K562 (cell line): ENCODE results near the gene RAD54L. TPM values are rescaled to one million over a fixed set of nuclear protein-coding genes. Genes with fewer than 3 reads are reported as not detected.
A peak's percentile ranks its signal among the peaks of the same experiment; 100 is the strongest.

Experiments
- CBFA2T3 ChIP-seq: fragments of 450-650 bp; IDR thresholded peaks from 2 replicates; pipeline ENCODE4 v1.6.1; 2017
- CHAMP1 ChIP-seq: fragments of 450-650 bp; IDR thresholded peaks from 2 replicates; pipeline ENCODE4 v1.6.1; 2016; ENCODE audit warnings: mild to moderate bottlenecking
- CTCF ChIP-seq, 3 experiments: IDR thresholded peaks in 2 of 3; conservative IDR thresholded peaks in 1 of 3; 2 replicates each; pipeline ENCODE4 v1.5.1; 2011 to 2012; ENCODE audit warnings: low read length in 3 of 3, mild to moderate bottlenecking in 3 of 3, control low read depth in 2 of 3, improper control_type of control experiment in 1 of 3, inconsistent platforms in 1 of 3, low read depth in 1 of 3, mixed read lengths in 1 of 3, moderate library complexity in 1 of 3; ENCODE audit not compliant: insufficient read depth in 2 of 3
- ELK3 ChIP-seq: fragments of 450-650 bp; formaldehyde crosslinking; IDR thresholded peaks from 2 replicates; pipeline ENCODE4 v1.4.0; 2020; ENCODE audit warnings: mild to moderate bottlenecking
- FOXA3 ChIP-seq, 2 experiments: fragments of 450-650 bp in 1 of 2; sonication (generic) in 1 of 2; formaldehyde crosslinking; IDR thresholded peaks in 1 of 2; conservative IDR thresholded peaks in 1 of 2; 2 replicates each; pipeline versions ENCODE4 v1.4.0 to v1.8.0; 2020 to 2022; ENCODE audit warnings: mild to moderate bottlenecking in 2 of 2, missing genetic modification reagents in 1 of 2
- ILF3 ChIP-seq: fragments of 450-650 bp; IDR thresholded peaks from 2 replicates; pipeline ENCODE4 v1.6.1; 2018; ENCODE audit warnings: antibody characterized with exemption, mild to moderate bottlenecking, moderate library complexity, borderline replicate concordance
- JUNB ChIP-seq: fragments of 450-650 bp; formaldehyde crosslinking; conservative IDR thresholded peaks from 2 replicates; pipeline ENCODE4 v1.4.0; 2020; ENCODE audit warnings: mild to moderate bottlenecking
- SFPQ ChIP-seq: fragments of 200-400 bp; formaldehyde crosslinking; IDR thresholded peaks from 2 replicates; pipeline ENCODE4 v1.6.1; 2017; ENCODE audit warnings: mild to moderate bottlenecking, low read depth, low read length, moderate library complexity
- SMARCE1 ChIP-seq: fragments of 450-650 bp; IDR thresholded peaks from 2 replicates; pipeline ENCODE4 v1.7.1; 2016; ENCODE audit warnings: mild to moderate bottlenecking
- SREBF2 ChIP-seq: sonication (generic); formaldehyde crosslinking; IDR thresholded peaks from 2 replicates; pipeline ENCODE4 v1.4.0; 2020; ENCODE audit warnings: mild to moderate bottlenecking, missing genetic modification reagents
- USF1 ChIP-seq: sonication (generic); formaldehyde crosslinking; IDR thresholded peaks from 2 replicates; pipeline ENCODE4 v1.9.0; 2022; ENCODE audit warnings: mild to moderate bottlenecking, missing genetic modification reagents
- ZBTB8A ChIP-seq: fragments of 450-650 bp; IDR thresholded peaks from 2 replicates; pipeline ENCODE4 v1.6.1; 2018; ENCODE audit warnings: mild to moderate bottlenecking, moderate library complexity; ENCODE audit not compliant: partially characterized antibody
- ZNF583 ChIP-seq: fragments of 250-450 bp; sonication (Bioruptor Pico); IDR thresholded peaks from 2 replicates; pipeline ENCODE4 v1.4.0; 2020
- polyA plus RNA-seq, 8 experiments: library from polyadenylated mRNA; depleted of rRNA in 4 of 8; stranded (reverse) in 5 of 8; unstranded in 3 of 8; fragments of >200 nt; fragmentation: Nextera tagmentation in 2 of 8; fragmentation: Illumina TruSeq in 1 of 8; extraction: Ambion mirVana in 2 of 8; extraction: Trizol in 1 of 8; gene quantifications; 2 replicates each; pipeline versions ENCODE4 v1.2.1 to v1.2.3, GENCODE V29; 2011 to 2014; ENCODE audit warnings: inconsistent platforms in 1 of 8, missing spikeins in 1 of 8
- total RNA-seq, 7 experiments: library from RNA; depleted of rRNA in 6 of 7; stranded (reverse); fragments of >200 nt in 6 of 7; fragmentation: Illumina TruSeq in 2 of 7; extraction: Trizol in 2 of 7; gene quantifications; 2 replicates each; pipeline versions ENCODE4 v1.2.1 to v1.2.3, GENCODE V29; 2011 to 2021; ENCODE audit warnings: low replicate concordance in 1 of 7

Gene RAD54L
- total and polyA plus RNA-seq, 9 of the 15 experiments (the other 6 are each of a cell fraction or from before 2014, with no cell fraction given) = 17.9 to 92.3 (median 37.5) TPM

- TF ChIP-seq CHAMP1 = no peak
- peak; percentile 44; the same call in 1 of the 2 replicates for TF ChIP-seq SMARCE1
- peak; percentile 48 to 67 (median 63); a peak in 5 of 6 replicates for TF ChIP-seq CTCF (IDR thresholded peaks at IDR 0.05 in 2 of 3, conservative IDR thresholded peaks at IDR 0.05 in 1 of 3; ENCODE audit: insufficient read depth in 2 of 3, low read depth in 1 of 3, low read length in 3 of 3)
- TF ChIP-seq ILF3 = no peak
- no peak for TF ChIP-seq ZBTB8A
- TF ChIP-seq USF1 (CRISPR knock-in tag) = no peak
- no peak for TF ChIP-seq SFPQ
- no peak for TF ChIP-seq FOXA3 (CRISPR knock-in tag; conservative IDR thresholded peaks at IDR 0.05 in 1 of 2, IDR thresholded peaks at IDR 0.05 in 1 of 2)
- no peak for TF ChIP-seq JUNB (CRISPR knock-in tag)
- TF ChIP-seq SREBF2 (CRISPR knock-in tag) = no peak
- TF ChIP-seq ELK3 = no peak
- TF ChIP-seq CBFA2T3 = no peak
- TF ChIP-seq ZNF583 (CRISPR knock-in tag) = no peak
These were observed 2.7 kb upstream of the RAD54L start (continued) for GRCh38 chr1:46244656-46245371.
